H1 (cell line): ENCODE data around the gene CADM2. TPM values are rescaled to one million over a fixed set of nuclear protein-coding genes. Genes with fewer than 3 reads are reported as not detected.

Source experiments
- CTCF ChIA-PET: fragments of 300-600 bp; sonication (Branson Sonifier 250); formaldehyde crosslinking; loops from one replicate; lab custom pipeline; 2021; ENCODE audit not compliant: partially characterized antibody; lab: Charles Lee
- POLR2A ChIA-PET: fragments of 300-600 bp; sonication (Branson Sonifier 250); formaldehyde crosslinking; loops from one replicate; lab custom pipeline; 2021; ENCODE audit warnings: inconsistent platforms; ENCODE audit not compliant: partially characterized antibody; lab: Charles Lee
- DNase-seq, 2 experiments: peaks; one replicate each; pipeline versions ENCODE4 v3.0.0 to v3.0.0-alpha.2; 2010 to 2022; ENCODE audit warnings: low spot score in 2 of 2, low read depth in 1 of 2, mixed read lengths in 1 of 2
- FAIRE-seq: peaks from 2 replicates; lab custom pipeline; 2011; peaks lifted over from hg19 to GRCh38; lab: Jason Lieb, UNC
- H2AFZ ChIP-seq: 2 replicates; pipeline ENCODE4 v1.8.1; 2012; ENCODE audit warnings: low read length, inconsistent platforms
- H2AK5ac ChIP-seq: 2 replicates; pipeline ENCODE4 v1.6.1; 2013; ENCODE audit warnings: low read depth, low read length
- H2BK120ac ChIP-seq: replicated peaks from 2 replicates; pipeline ENCODE3; 2013; ENCODE audit warnings: low read depth, low read length, inconsistent platforms
- H2BK12ac ChIP-seq: 2 replicates; pipeline ENCODE4 v1.6.1; 2013; ENCODE audit warnings: low read depth, low read length
- H2BK15ac ChIP-seq: 2 replicates; pipeline ENCODE4 v1.6.1; 2013; ENCODE audit warnings: low read length
- H2BK20ac ChIP-seq: 2 replicates; pipeline ENCODE4 v1.6.1; 2013; ENCODE audit warnings: low read length
- H2BK5ac ChIP-seq: 2 replicates; pipeline ENCODE4 v1.6.1; 2013; ENCODE audit warnings: low read depth, low read length
- H3K14ac ChIP-seq: 2 replicates; pipeline ENCODE4 v1.6.1; 2013; ENCODE audit warnings: inconsistent platforms; ENCODE audit not compliant: insufficient read length
- H3K18ac ChIP-seq: 2 replicates; pipeline ENCODE4 v1.6.1; 2013; ENCODE audit warnings: low read length; ENCODE audit errors: extremely low read depth
- H3K23ac ChIP-seq: 2 replicates; pipeline ENCODE4 v1.6.1; 2013; ENCODE audit warnings: inconsistent platforms; ENCODE audit not compliant: insufficient read length
- H3K23me2 ChIP-seq: 2 replicates; pipeline ENCODE4 v1.6.1; 2013; ENCODE audit warnings: low read depth, low read length
- H3K27ac ChIP-seq: 2 replicates; pipeline ENCODE4 v1.6.1; 2011; ENCODE audit warnings: low read depth, low read length, inconsistent platforms
- H3K27me3 ChIP-seq, 4 experiments: replicated peaks in 1 of 4; 1 replicate in 1 of 4; 2 replicates in 3 of 4; pipeline versions ENCODE4 v1.6.1 to v1.8.1; 2011 to 2013; ENCODE audit warnings: low read length in 3 of 4, mild to moderate bottlenecking in 3 of 4, inconsistent platforms in 2 of 4, mixed read lengths in 2 of 4, moderate library complexity in 1 of 4; ENCODE audit not compliant: control insufficient read depth in 3 of 4, insufficient read depth in 3 of 4; ENCODE audit errors: extremely low read depth in 1 of 4
- H3K36me3 ChIP-seq, 4 experiments: 2 replicates each; pipeline versions ENCODE4 v1.6.1 to v1.8.1; 2011 to 2013; ENCODE audit warnings: mild to moderate bottlenecking in 4 of 4, low read length in 3 of 4, moderate library complexity in 2 of 4, control low read depth in 1 of 4, inconsistent platforms in 1 of 4; ENCODE audit not compliant: insufficient read depth in 4 of 4, control insufficient read depth in 2 of 4
- H3K4ac ChIP-seq: replicated peaks from 2 replicates; pipeline ENCODE3; 2013; ENCODE audit warnings: low read length, low read depth, mixed read lengths, inconsistent platforms; ENCODE audit not compliant: insufficient read length
- H3K4me1 ChIP-seq, 4 experiments: replicated peaks in 1 of 4; 1 replicate in 1 of 4; 2 replicates in 3 of 4; pipeline versions ENCODE4 v1.6.1 to v1.8.1; 2011 to 2013; ENCODE audit warnings: low read length in 3 of 4, inconsistent platforms in 2 of 4, mixed read lengths in 1 of 4; ENCODE audit not compliant: insufficient read depth in 4 of 4, control insufficient read depth in 3 of 4
- H3K4me2 ChIP-seq, 2 experiments: 2 replicates each; pipeline versions ENCODE4 v1.6.1 to v1.8.1; 2011 to 2013; ENCODE audit warnings: low read depth in 2 of 2, low read length in 2 of 2, control low read depth in 1 of 2, inconsistent platforms in 1 of 2, mild to moderate bottlenecking in 1 of 2; ENCODE audit not compliant: insufficient read depth in 1 of 2
- H3K4me3 ChIP-seq, 4 experiments: fragments of 200-600, 300-600 bp in 1 of 4; sonication (generic), shearing (Covaris generic), sonication (Bioruptor Twin) in 1 of 4; 2 replicates each; pipeline versions ENCODE4 v1.5.1 to v1.8.1; 2011 to 2016; ENCODE audit warnings: low read length in 4 of 4, low read depth in 3 of 4, control low read depth in 2 of 4, inconsistent platforms in 2 of 4, mild to moderate bottlenecking in 2 of 4, mixed read lengths in 1 of 4, moderate library complexity in 1 of 4; ENCODE audit not compliant: insufficient read depth in 2 of 4; ENCODE audit errors: extremely low read depth in 1 of 4
- H3K56ac ChIP-seq: replicated peaks from 2 replicates; pipeline ENCODE3; 2013; ENCODE audit warnings: low read depth, mild to moderate bottlenecking, mixed read lengths, low read length, inconsistent platforms; ENCODE audit not compliant: insufficient read length
- H3K79me1 ChIP-seq: 2 replicates; pipeline ENCODE4 v1.6.1; 2013; ENCODE audit warnings: low read depth, low read length, control low read depth
- H3K79me2 ChIP-seq, 2 experiments: 2 replicates each; pipeline versions ENCODE4 v1.6.1 to v1.8.1; 2012 to 2013; ENCODE audit warnings: low read length in 2 of 2, mild to moderate bottlenecking in 2 of 2, inconsistent platforms in 1 of 2; ENCODE audit not compliant: insufficient read depth in 2 of 2, control insufficient read depth in 1 of 2
- H3K9ac ChIP-seq, 4 experiments: replicated peaks in 1 of 4; 1 replicate in 1 of 4; 2 replicates in 3 of 4; pipeline versions ENCODE4 v1.6.1 to v1.8.1; 2011 to 2013; ENCODE audit warnings: low read depth in 3 of 4, low read length in 3 of 4, control low read depth in 2 of 4, mild to moderate bottlenecking in 2 of 4, moderate library complexity in 2 of 4, inconsistent platforms in 1 of 4; ENCODE audit errors: extremely low read depth in 1 of 4
- H3K9me3 ChIP-seq, 2 experiments: 2 replicates each; pipeline versions ENCODE4 v1.6.1 to v1.8.1; 2012 to 2013; ENCODE audit warnings: mild to moderate bottlenecking in 2 of 2, moderate library complexity in 2 of 2, control low read depth in 1 of 2, inconsistent platforms in 1 of 2, low read depth in 1 of 2, low read length in 1 of 2, mixed read lengths in 1 of 2; ENCODE audit not compliant: insufficient read depth in 2 of 2
- H4K20me1 ChIP-seq, 2 experiments: replicated peaks in 1 of 2; 2 replicates each; pipeline versions ENCODE3 to v1.8.1; 2011 to 2013; ENCODE audit warnings: inconsistent platforms in 2 of 2, low read length in 2 of 2, mild to moderate bottlenecking in 1 of 2; ENCODE audit not compliant: insufficient read depth in 2 of 2, control insufficient read depth in 1 of 2
- H4K5ac ChIP-seq: 2 replicates; pipeline ENCODE4 v1.6.1; 2013; ENCODE audit warnings: low read length, low read depth, mixed read lengths, inconsistent platforms; ENCODE audit not compliant: insufficient read length
- H4K8ac ChIP-seq: 2 replicates; pipeline ENCODE4 v1.8.0; 2013; ENCODE audit warnings: mild to moderate bottlenecking, moderate library complexity, low read length, inconsistent platforms; ENCODE audit not compliant: insufficient read depth; ENCODE audit errors: extremely low read depth
- H4K91ac ChIP-seq: replicated peaks from 2 replicates; pipeline ENCODE3; 2013; ENCODE audit warnings: low read length, mixed read lengths, inconsistent platforms; ENCODE audit not compliant: insufficient read length
- CBX8 ChIP-seq: fragments of 300-800, 300-1000 bp; sonication (generic); IDR thresholded peaks from 2 replicates; pipeline ENCODE4 v1.7.1; 2016; ENCODE audit warnings: low read depth, low read length, borderline replicate concordance
- FOSL1 ChIP-seq: IDR thresholded peaks from 2 replicates; pipeline ENCODE4 v1.6.1; 2011; ENCODE audit warnings: mild to moderate bottlenecking, low read depth, low read length, moderate library complexity; ENCODE audit not compliant: insufficient read depth
- KDM5A ChIP-seq: fragments of 200-600 bp; IDR thresholded peaks from 2 replicates; pipeline ENCODE4 v1.7.1; 2012; ENCODE audit warnings: mild to moderate bottlenecking, low read length, inconsistent platforms, mixed read lengths
- NRF1 ChIP-seq: IDR thresholded peaks from 2 replicates; pipeline ENCODE4 v1.6.1; 2011; ENCODE audit warnings: mild to moderate bottlenecking, low read depth, low read length, improper control_type of control experiment
- WGBS, 2 experiments: shearing (Covaris generic) in 1 of 2; methylation state at CpG; one replicate each; pipeline versions ENCODE4 v1.1.6 to v1.1.7; 2013 to 2015; ENCODE audit warnings: low lambda C conversion rate in 2 of 2, mixed read lengths in 2 of 2, inconsistent platforms in 1 of 2, low coverage in 1 of 2, missing lambda C conversion rate in 1 of 2; ENCODE audit not compliant: insufficient replicate concordance in 2 of 2, insufficient coverage in 1 of 2, insufficient read length in 1 of 2; ENCODE audit errors: extremely low coverage in 1 of 2, missing lambda C conversion rate in 1 of 2; 5-methylcytosine and 5-hydroxymethylcytosine counted together
- polyA plus RNA-seq, 7 experiments: library from polyadenylated mRNA; depleted of rRNA in 3 of 7; stranded (reverse) in 5 of 7; unstranded in 2 of 7; fragments of >200 nt in 5 of 7; fragments of 200-250 nt in 2 of 7; gene quantifications; 1 replicate in 5 of 7; 2 replicates in 1 of 7; 4 replicates in 1 of 7; pipeline versions ENCODE4 v1.2.1 to v1.2.3, GENCODE V29; 2011 to 2013; ENCODE audit warnings: missing spikeins in 2 of 7, mixed read lengths in 2 of 7
- total RNA-seq: library from RNA; stranded (reverse); fragmentation: NEBNext Ultra II Directional; extraction: Animal tissue kit (Norgen Biotek cat#: 25700); gene quantifications from 2 replicates; pipeline ENCODE4 v1.2.1, GENCODE V29; 2021

Gene CADM2
- total and polyA plus RNA-seq, 2 of the 8 experiments (the other 6 are each of a cell fraction or from before 2014, with no cell fraction given), result 14.9 to 20.9 TPM

- Histone ChIP-seq H3K4ac (no peak overlapping the region), H3K4me1 (peaks cover 0 to 16% (median 3%) of the 10 kb centered on the region in 4 experiments; a peak in 3 of 7 replicates), H4K5ac (no peak overlapping the region), H3K79me1 (no peaks in the 10 kb centered on the region), H2BK20ac (no peak overlapping the region), H4K8ac (no peak overlapping the region), H4K91ac (no peak overlapping the region), H3K9me3 (no peaks in the 10 kb centered on the region), H4K20me1 (no peaks in the 10 kb centered on the region), H2AK5ac (no peak overlapping the region), H3K14ac (no peak overlapping the region), H3K79me2 (peaks cover 0 to 30% of the 10 kb centered on the region in 2 experiments; a peak in 2 of 4 replicates), H3K23ac (no peak overlapping the region), H3K4me2 (peak overlapping the region in 1 of 2 experiments; percentile 41; a peak in 1 of 4 replicates), H2BK5ac (no peak overlapping the region), H2AFZ (no peak overlapping the region), H3K4me3 (no peak overlapping the region), H3K27ac (no peak overlapping the region), H3K18ac (no peak overlapping the region), H3K36me3 (no peaks in the 10 kb centered on the region), H3K23me2 (no peaks in the 10 kb centered on the region), H3K27me3 (no peaks in the 10 kb centered on the region), H2BK120ac (no peak overlapping the region), H2BK12ac (no peak overlapping the region), H2BK15ac (no peak overlapping the region), H3K56ac (no peak overlapping the region), H3K9ac (no peak overlapping the region)
- WGBS, 2 experiments, result 84% methylated on average over 3 of the region's 3 CpGs; no CpG with 5 or more reads in 1 of the 2 experiments
- no peak for DNase-seq
- CTCF ChIA-PET, result no interaction called here
- no peak for FAIRE-seq
- POLR2A ChIA-PET, result interaction anchor here (0.7 to 1.2 kb wide), 2 partner anchors 24 to 25 kb away, joined by 3 read pairs; partner anchors contain the start of gene CADM2
- no peak for TF ChIP-seq FOSL1
- no peak for TF ChIP-seq CBX8
- no peak for TF ChIP-seq KDM5A
- no peak for TF ChIP-seq NRF1
These were observed 24.7 kb downstream of the CADM2 start for GRCh38 chr3:84983490-84983889.
